HuH-7.5 (cell line): ENCODE data around the gene TFDP2.
"Not testable (repeated sequence)": the region's sequence is repeated elsewhere in the genome, so short reads cannot be mapped to it uniquely, and the experiment has no call there.

Experiments
- DNase-seq: peaks from one replicate; pipeline ENCODE4 v3.0.0; 2011; ENCODE audit warnings: low spot score

TFDP2 gene

DNA sequence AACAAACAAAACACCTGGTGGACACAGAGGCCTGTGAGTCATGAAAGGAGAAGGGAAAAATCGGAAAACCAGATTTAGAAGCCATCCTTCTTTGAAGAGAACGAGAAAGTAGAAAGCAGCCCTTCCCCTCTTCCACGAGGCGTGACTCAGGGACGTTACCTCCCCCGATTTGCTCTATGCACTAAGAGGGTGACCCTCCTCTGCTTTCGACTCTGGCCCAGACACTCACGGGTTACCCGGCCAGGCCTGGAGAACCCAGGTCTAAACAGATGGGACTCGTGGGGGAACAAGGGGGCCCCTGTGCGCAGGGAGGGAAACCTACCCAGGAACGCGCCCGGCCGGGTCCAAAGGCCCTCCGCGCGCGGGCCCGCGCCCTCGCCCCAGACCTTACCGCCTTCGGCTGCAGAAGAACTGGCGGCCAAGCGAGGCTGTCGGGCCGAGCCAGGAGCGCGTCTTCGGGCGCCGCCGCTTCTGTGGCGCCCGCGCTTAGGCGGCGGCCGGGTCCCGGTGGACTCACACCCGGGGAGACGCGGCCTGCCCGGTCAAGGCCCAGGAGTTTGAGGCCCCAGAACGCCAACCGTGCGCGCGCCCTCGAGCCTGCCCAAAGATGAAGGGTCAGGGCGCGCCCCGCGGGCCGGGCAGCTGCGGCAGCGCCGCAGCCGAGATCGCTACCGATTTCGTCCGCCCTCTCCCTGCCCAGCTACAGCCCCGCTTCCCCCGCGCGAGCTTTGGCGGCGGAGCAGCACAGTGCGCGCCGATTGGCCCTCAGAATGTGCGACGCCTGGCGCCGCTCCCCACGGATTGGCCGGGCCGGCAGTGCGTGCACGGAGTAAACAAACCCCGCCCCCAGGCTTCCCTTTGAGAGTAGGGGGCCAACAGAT, at the start of gene TFDP2:
TSS of gene TFDP2 (minus strand) at position 753 of the 881 bp plus-strand sequence. CDS start 47,795 bp downstream, outside the sequence.
- peak; percentile 74 for DNase-seq

DNA sequence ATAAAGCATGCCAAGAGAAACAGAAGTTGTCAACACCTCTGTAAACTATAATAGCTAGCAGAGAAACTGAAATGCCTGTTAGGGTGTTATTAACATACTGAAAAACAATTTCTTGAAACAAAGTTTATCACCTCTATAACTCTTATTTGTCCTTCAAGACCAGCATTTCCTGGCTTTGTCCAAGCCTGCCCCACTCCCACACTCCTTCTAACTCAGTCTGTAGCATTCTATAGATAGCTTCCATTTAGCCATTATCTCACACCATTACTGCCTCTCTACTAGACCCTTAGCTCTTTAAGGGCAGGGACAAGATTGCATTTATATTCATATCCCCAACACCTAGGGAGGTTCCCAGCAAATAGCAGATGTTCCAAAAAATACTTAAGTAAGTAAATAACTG, 39.5 kb upstream of the TFDP2 start:
- no peak for DNase-seq

DNA sequence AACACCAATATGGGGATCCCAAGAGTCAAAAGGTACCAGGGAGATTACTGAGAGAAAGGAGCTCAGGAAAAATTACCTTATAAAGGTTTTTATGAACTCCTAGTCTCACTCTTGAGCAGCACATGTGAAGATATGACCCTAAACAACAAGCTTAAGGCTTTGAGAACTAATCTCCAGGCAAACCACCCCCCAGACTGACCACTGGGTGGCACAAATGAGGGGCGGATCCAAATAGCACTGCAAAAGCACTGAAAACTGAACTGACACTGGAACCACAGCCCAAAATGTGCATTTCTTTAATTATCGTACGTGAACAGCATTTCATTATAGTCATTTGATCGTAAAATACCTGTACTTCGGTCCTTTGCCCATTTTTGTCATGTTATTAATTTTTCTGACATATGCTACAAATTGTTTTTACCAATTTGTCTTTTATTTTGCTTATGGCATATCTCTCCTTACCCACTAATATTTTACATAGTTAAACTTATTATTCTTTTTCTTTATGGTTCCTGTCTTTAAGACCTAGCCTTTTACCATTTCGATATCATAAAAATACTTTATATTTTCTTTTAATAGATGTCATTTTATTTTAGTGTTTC, 31.5 kb upstream of the TFDP2 start:
- peak; percentile 12 for DNase-seq

- DNase-seq, result no peak
Measured at GRCh38 chr3:142175478-142175877, 26.1 kb upstream of the TFDP2 start.

- no peak for DNase-seq
Measured at GRCh38 chr3:142174559-142174958, 25.2 kb upstream of the TFDP2 start.

DNA sequence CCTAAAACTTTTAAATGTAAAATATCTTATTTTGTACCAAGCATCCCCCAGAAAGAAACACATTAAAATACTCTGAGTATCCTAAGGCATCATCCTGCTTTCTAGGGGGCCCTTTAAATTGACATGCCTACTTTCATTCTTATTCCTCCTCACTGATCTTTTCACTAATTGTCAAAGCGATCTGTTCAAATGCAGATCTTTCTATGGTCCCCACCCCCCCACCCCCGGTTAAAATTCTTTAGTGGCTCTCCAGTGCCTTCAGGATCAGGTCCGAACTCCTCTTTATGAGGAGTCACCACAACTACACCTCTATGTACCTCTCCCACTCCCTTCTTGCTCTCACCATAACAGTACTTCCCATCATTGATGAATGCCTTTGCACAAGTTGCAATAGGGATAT, 19.2 kb upstream of the TFDP2 start:
- no peak for DNase-seq

GRCh38 chr3:142165194-142165593, 15.8 kb upstream of the TFDP2 start:
- DNase-seq, result no peak

- no peak for DNase-seq
Measured at GRCh38 chr3:142159083-142159740, 9.9 kb upstream of the TFDP2 start.

DNA sequence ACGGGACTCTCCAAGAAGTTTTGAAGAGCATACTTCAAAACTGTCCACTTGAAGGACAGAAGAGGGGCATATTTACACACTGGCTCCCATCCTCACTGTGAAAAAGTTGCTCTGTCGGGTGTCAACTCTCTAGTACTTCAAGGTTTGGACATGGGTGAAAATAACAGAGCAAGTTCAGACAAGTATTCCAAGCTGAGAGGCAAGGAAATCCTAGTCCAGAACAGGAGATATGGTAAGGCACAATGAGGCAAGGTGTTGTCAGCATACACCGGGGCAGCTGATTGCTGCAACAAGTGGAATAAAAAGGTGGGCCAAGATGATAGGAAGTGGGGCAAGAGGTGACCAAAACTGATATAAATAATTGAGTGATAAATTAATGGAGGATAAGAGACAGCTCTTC, 4.8 kb upstream of the TFDP2 start:
- no peak for DNase-seq

GRCh38 chr3:142152384-142152783, 3.0 kb upstream of the TFDP2 start:
- peak; percentile 22 for DNase-seq

DNA sequence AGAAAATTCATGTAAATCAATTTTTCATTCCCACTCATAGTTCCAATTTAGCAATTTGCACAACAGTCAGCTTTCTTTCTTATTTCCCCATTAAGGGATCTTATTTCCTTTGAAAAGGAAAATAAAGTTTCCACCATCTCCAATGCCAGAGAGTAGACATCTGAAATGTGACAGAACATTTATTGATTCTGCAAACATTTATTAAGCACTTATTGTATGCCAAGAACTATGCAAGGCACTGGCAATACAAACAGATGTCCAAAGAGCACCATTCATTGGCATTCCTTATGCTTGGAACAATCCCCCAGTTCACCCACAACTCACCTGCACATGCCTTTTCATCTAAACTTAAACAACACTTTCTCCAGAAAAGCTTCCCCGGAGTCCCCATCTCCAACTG, 2.5 kb upstream of the TFDP2 start:
- no peak for DNase-seq

DNA sequence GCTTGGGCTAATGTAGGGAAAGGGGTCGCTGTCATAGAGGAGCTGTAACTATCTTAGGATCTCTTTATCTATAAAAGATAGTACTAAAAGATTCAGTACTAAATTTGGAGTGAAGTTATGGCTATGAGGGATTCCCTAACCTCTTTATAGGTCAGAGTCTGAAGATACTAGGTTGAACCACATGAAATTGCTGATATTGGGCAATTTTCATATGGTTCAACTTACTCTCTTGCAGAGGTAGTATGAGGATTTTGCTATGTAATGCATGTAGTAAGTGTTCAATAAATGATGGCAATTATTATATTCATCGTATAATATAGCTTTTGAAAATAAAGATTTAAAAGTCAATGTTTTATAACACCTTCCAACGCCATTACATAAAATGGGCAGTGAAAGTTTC, 1.9 kb upstream of the TFDP2 start:
- DNase-seq, result no peak

- no peak for DNase-seq
Measured at GRCh38 chr3:142150271-142150670, 927 bp upstream of the TFDP2 start.

DNA sequence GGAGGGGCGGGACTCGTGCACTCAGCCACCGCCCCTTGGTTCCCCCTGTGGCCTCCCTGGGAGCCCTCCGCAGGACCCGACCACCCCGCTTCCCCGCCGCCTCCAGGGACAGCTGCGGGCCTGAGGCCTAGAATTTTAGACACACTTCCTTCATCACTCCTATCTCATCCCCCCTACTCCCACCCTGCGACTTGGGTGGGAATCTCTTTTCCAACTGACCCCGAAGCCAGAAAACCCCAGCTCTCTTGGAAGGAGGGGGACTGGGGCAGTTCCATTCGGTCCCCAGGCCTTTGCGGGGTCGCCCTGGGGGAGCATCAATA, 289 bp upstream of the TFDP2 start:
- DNase-seq, result no peak

GRCh38 chr3:142148044-142148791, 1.1 kb downstream of the TFDP2 start:
- no peak for DNase-seq

GRCh38 chr3:142144587-142144986, 4.8 kb downstream of the TFDP2 start:
- DNase-seq, result not testable (repeated sequence)

DNA sequence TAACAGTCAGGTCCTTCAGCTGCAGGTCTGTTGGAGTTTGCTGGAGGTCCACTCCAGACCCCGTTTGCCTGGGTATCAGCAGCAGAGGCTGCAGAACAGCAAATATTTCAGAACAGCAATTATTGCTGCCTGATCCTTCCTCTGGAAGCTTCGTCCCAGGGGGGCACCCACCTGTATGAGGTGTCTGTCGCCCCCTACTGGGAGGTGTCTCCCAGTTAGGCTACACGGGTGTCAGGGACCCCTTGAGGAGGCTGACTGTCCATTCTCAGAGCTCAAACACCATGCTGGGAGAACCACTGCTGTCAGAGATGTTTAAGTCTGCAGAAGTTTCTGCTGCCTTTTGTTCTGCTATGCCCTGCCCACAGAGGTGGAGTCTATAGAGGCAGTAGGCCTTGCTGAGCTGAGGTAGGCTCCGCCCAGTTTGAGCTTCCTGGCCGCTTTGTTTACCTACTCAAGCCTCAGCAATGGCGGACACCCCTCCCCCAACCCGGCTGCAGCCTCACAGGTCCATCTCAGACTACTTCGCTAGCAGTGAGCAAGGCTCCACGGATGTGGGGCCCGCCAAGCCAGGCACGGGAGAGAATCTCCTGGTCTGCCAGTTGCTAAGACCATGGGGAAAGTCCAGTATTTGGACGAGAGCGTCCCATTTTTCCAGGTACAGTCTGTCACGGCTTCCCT, 8.6 kb downstream of the TFDP2 start:
- DNase-seq, result not testable (repeated sequence)

DNA sequence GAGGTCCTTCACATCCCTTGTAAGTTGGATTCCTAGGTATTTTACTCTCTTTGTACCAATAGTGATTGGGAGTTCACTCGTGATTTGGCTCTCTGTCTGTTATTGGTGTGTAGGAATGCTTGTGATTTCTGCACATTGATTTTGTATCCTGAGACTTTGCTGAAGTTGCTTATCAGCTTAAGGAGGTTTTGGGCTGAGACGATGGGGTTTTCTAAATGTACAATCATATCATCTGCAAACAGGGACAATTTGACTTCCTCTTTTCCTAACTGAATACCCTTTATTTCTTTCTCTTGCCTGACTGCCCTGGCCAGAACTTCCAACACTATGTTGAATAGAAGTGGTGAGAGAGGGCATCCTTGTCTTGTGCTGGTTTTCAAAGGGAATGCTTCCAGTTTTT, 12.3 kb downstream of the TFDP2 start:
- DNase-seq, result not testable (repeated sequence)

DNA sequence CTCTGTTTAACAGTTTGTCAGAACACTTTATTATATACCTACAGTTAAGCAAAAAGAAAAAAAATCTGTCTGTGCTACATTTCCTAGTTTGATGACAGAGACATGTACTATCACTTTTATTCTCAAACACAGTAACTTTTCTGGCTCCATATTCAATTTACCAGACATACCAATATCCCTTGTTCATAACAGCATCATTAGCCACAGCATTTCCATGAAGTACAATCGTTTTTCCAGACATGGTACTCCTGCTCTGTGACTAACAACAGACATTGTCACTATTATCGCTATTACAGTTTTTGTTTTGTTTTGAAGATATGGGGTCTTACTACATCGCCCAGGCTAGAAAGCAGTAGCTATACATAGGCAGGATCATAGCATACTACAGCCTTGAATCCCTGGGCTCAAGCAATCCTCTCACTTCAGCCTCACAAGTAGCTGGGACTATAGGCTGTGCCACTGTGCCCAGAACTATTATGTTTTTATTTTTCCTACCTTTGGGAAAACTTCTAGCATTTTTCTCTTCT, 14.5 kb downstream of the TFDP2 start:
- no peak for DNase-seq

DNA sequence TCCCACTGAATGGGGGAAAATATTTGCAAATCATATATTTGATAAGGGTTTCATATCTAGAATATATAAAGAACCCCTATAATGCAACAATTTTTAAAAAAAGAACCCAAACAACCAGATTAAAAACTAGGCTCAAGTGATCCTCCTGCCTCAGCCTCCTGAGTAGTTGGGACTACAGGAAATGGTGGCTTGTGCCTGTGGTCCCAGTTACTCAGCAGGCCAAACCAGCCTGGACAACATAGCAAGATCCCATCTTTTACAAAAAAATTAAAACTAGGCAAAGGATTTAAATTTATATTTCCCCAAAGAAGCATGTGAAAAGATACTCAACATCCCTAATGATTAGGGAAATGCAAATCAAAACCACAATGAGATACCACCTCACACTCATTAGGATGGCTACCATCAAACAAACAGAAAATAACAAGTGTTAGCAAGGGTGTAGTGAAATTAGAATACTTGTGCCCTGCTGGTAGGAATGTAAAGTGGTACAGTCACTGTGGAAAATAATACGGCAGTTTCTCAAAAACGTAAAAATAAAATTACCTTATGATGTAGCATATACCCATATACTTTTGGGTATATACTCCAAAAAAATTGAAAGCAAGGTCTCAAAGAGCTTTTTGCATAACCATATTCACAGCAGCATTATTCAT, 19.7 kb downstream of the TFDP2 start:
- DNase-seq, result no peak
